Panc1 (cell line): ENCODE results near the gene POLA1. TPM values are rescaled to one million over a fixed set of nuclear protein-coding genes. Genes with fewer than 3 reads are reported as not detected.

ENCODE experiments used
- ATAC-seq: fragments of 200-7000 bp; cut with Tn5 transposase; 2 replicates; pipeline ENCODE4 v1.9.1; 2020; ENCODE audit warnings: mild to moderate bottlenecking, moderate library complexity
- BruUV-seq: library from RNA; stranded (reverse); fragments of 400-500 nt; replicated peaks from 2 replicates; lab custom pipeline; 2021; lab: Mats Ljungman, UMichigan
- CTCF ChIA-PET: fragments of 300-600 bp; sonication (Branson Sonifier 250); formaldehyde crosslinking; loops from one replicate; lab custom pipeline; 2022; ENCODE audit warnings: antibody characterized with exemption; lab: Charles Lee
- POLR2A ChIA-PET: fragments of 300-600 bp; sonication (Branson Sonifier 250); formaldehyde crosslinking; loops from one replicate; lab custom pipeline; 2022; ENCODE audit warnings: antibody characterized with exemption; lab: Charles Lee
- DNase-seq: peaks from one replicate; pipeline ENCODE4 v3.0.0-alpha.2; 2010; ENCODE audit warnings: low read depth, low spot score
- H3K27ac ChIP-seq: 2 replicates; pipeline ENCODE4 v1.5.1; 2011; ENCODE audit warnings: mild to moderate bottlenecking, low read length, inconsistent platforms
- H3K27me3 ChIP-seq: fragments of 200-500 bp; sonication (Bioruptor generic); 2 replicates; pipeline ENCODE4 v1.6.0; 2014; ENCODE audit warnings: low read length, inconsistent platforms; ENCODE audit not compliant: control insufficient read depth, insufficient read depth
- H3K36me3 ChIP-seq: fragments of 200-500 bp; sonication (Bioruptor generic); 2 replicates; pipeline ENCODE4 v1.5.1; 2014; ENCODE audit warnings: inconsistent platforms, mild to moderate bottlenecking, low read length, moderate library complexity; ENCODE audit not compliant: control insufficient read depth, insufficient read depth
- H3K4me1 ChIP-seq: 2 replicates; pipeline ENCODE4 v1.5.1; 2011; ENCODE audit warnings: inconsistent platforms, mild to moderate bottlenecking, low read length, moderate library complexity; ENCODE audit not compliant: control insufficient read depth, insufficient read depth
- H3K4me3 ChIP-seq, 2 experiments: 2 replicates each; pipeline ENCODE4 v1.5.1; 2011 to 2012; ENCODE audit warnings: low read depth in 2 of 2, low read length in 2 of 2, mild to moderate bottlenecking in 2 of 2, inconsistent platforms in 1 of 2, moderate library complexity in 1 of 2
- H3K9me3 ChIP-seq: fragments of 200-500 bp; sonication (Bioruptor generic); 2 replicates; pipeline ENCODE4 v1.5.1; 2014; ENCODE audit warnings: low read depth, mild to moderate bottlenecking, inconsistent platforms, low read length, moderate library complexity; ENCODE audit not compliant: control insufficient read depth, insufficient read depth
- CTCF ChIP-seq: fragments of 450-650 bp; IDR thresholded peaks from 2 replicates; pipeline ENCODE4 v1.5.1; 2017; ENCODE audit warnings: mild to moderate bottlenecking
- POLR2AphosphoS5 ChIP-seq: IDR thresholded peaks from 2 replicates; pipeline ENCODE4 v1.6.1; 2012; ENCODE audit warnings: mild to moderate bottlenecking, low read depth, low read length, moderate library complexity
- REST ChIP-seq, 2 experiments: IDR thresholded peaks; 2 replicates each; pipeline ENCODE4 v1.6.1; 2011 to 2012; ENCODE audit warnings: low read depth in 2 of 2, control low read depth in 1 of 2, low read length in 1 of 2, mild to moderate bottlenecking in 1 of 2, moderate library complexity in 1 of 2; ENCODE audit not compliant: insufficient read depth in 1 of 2
- SIN3A ChIP-seq: IDR thresholded peaks from 2 replicates; pipeline ENCODE4 v1.6.1; 2012; ENCODE audit warnings: low read depth, mild to moderate bottlenecking, low read length, moderate library complexity, borderline replicate concordance; ENCODE audit not compliant: insufficient read depth
- TCF7L2 ChIP-seq: IDR thresholded peaks from 2 replicates; pipeline ENCODE4 v1.6.1; 2011; ENCODE audit warnings: mild to moderate bottlenecking, low read depth, low read length, inconsistent platforms
- in situ Hi-C: cut with HindIII; loops from 2 replicates; pipeline ENCODE4 v1.10.0; 2016; ENCODE audit warnings: low sequenced_read_pairs, low pct_unique_long_range_greater_than_20kb
- intact Hi-C: fragments of 100-400 bp; cut with micrococcal nuclease; formaldehyde crosslinking; loops from one replicate; pipeline ENCODE4 v1.10.0; 2022; ENCODE audit not compliant: unreplicated experiment
- total RNA-seq: library from RNA; stranded (reverse); gene quantifications from one replicate; pipeline ENCODE4 v1.2.1, GENCODE V29; 2021; ENCODE audit not compliant: unreplicated experiment

The POLA1 gene
- total RNA-seq, 1 experiment from 2014 or later = 10.5 TPM

- ATAC-seq (no peak), DNase-seq (no peak)
- ChIA-PET POLR2A (no interaction called here), CTCF (interaction anchor here (0.7 kb wide), 1 partner anchor 47 kb away, joined by 3 read pairs; no protein-coding TSS in a partner anchor)
- Histone ChIP-seq H3K9me3 (no peaks in the 10 kb centered on the region), H3K4me1 (no peaks in the 10 kb centered on the region), H3K27ac (no peak overlapping the region), H3K27me3 (peaks cover 7% of the 10 kb centered on the region), H3K36me3 (no peaks in the 10 kb centered on the region), H3K4me3 (no peak overlapping the region)
- no peak for TF ChIP-seq POLR2AphosphoS5
- no peak for TF ChIP-seq CTCF
- TF ChIP-seq SIN3A = no peak
- no peak for TF ChIP-seq REST (IDR thresholded peaks at IDR 0.05; ENCODE audit: insufficient read depth in 1 of 2, low read depth in 2 of 2, low read length in 1 of 2)
- TF ChIP-seq TCF7L2 = no peak
- in situ Hi-C loops (no loop called here), intact Hi-C loops (no loop called here)
- no TSS peak for BruUV-seq
Observed at GRCh38 chrX:25001808-25002660, 308.3 kb downstream of the POLA1 start.

GRCh38 chrX:25002661-25003020 lies 308.9 kb downstream of the POLA1 start:
- ChIA-PET POLR2A (no interaction called here), CTCF (no interaction called here)
- in situ Hi-C loops (no loop called here), intact Hi-C loops (no loop called here)
- ATAC-seq = no peak
- Histone ChIP-seq H3K27me3 (peaks cover 9% of the 10 kb centered on the region), H3K27ac (no peak overlapping the region), H3K36me3 (no peaks in the 10 kb centered on the region), H3K4me3 (peak overlapping the region in 1 of 2 experiments; percentile 20; a peak in 1 of 4 replicates), H3K9me3 (no peaks in the 10 kb centered on the region), H3K4me1 (no peaks in the 10 kb centered on the region)
- no peak for DNase-seq
- TF ChIP-seq TCF7L2 = no peak
- no peak for TF ChIP-seq POLR2AphosphoS5
- no peak for TF ChIP-seq CTCF
- no peak for TF ChIP-seq SIN3A
- TF ChIP-seq REST (IDR thresholded peaks at IDR 0.05; ENCODE audit: insufficient read depth in 1 of 2, low read depth in 2 of 2, low read length in 1 of 2) = no peak
- no TSS peak for BruUV-seq
